K562 (cell line): ENCODE measurements around the gene GALM. TPM values are rescaled to one million over a fixed set of nuclear protein-coding genes. Genes with fewer than 3 reads are reported as not detected.
A peak's percentile ranks its signal among the peaks of the same experiment; 100 is the strongest.

Source experiments
- KDM1A ChIP-seq, 2 experiments: fragments of 450-650 bp; IDR thresholded peaks; 2 replicates each; pipeline ENCODE4 v1.6.1; 2016; ENCODE audit warnings: mild to moderate bottlenecking in 2 of 2
- MYBL2 ChIP-seq, 2 experiments: fragments of 450-650 bp in 1 of 2; sonication (generic) in 1 of 2; formaldehyde crosslinking in 1 of 2; IDR thresholded peaks; 2 replicates each; pipeline versions ENCODE4 v1.6.1 to v1.8.1; 2017 to 2022; ENCODE audit warnings: borderline replicate concordance in 1 of 2, inconsistent platforms in 1 of 2, low read depth in 1 of 2, mild to moderate bottlenecking in 1 of 2, missing genetic modification reagents in 1 of 2, moderate library complexity in 1 of 2
- RBM15 ChIP-seq: fragments of 200-400 bp; formaldehyde crosslinking; IDR thresholded peaks from 2 replicates; pipeline ENCODE4 v1.6.1; 2018; ENCODE audit warnings: mild to moderate bottlenecking, low read length, moderate library complexity; ENCODE audit not compliant: insufficient read depth
- SMARCE1 ChIP-seq: fragments of 450-650 bp; IDR thresholded peaks from 2 replicates; pipeline ENCODE4 v1.7.1; 2016; ENCODE audit warnings: mild to moderate bottlenecking
- TBL1XR1 ChIP-seq, 2 experiments: IDR thresholded peaks; 2 replicates each; pipeline ENCODE4 v1.6.1; 2012; ENCODE audit warnings: improper control_type of control experiment in 2 of 2, low read length in 2 of 2, mild to moderate bottlenecking in 1 of 2
- ZNF311 ChIP-seq: fragments of 250-450 bp; sonication (Bioruptor Pico); IDR thresholded peaks from 2 replicates; pipeline ENCODE4 v1.4.0; 2020; ENCODE audit warnings: mild to moderate bottlenecking, moderate library complexity
- ZNF347 ChIP-seq: fragments of 450-650 bp; formaldehyde crosslinking; IDR thresholded peaks from 2 replicates; pipeline ENCODE4 v1.4.0; 2020; ENCODE audit warnings: low read depth, mild to moderate bottlenecking, moderate library complexity
- ZNF384 ChIP-seq: IDR thresholded peaks from 2 replicates; pipeline ENCODE4 v1.6.1; 2012; ENCODE audit warnings: low read depth, low read length, improper control_type of control experiment
- ZNF644 ChIP-seq: fragments of 200-800 bp; sonication (Bioruptor generic); IDR thresholded peaks from 2 replicates; pipeline ENCODE4 v1.6.1; 2016; ENCODE audit warnings: low read depth, missing genetic modification characterization, missing compliant biosample characterization
- polyA plus RNA-seq, 8 experiments: library from polyadenylated mRNA; depleted of rRNA in 4 of 8; stranded (reverse) in 5 of 8; unstranded in 3 of 8; fragments of >200 nt; fragmentation: Nextera tagmentation in 2 of 8; fragmentation: Illumina TruSeq in 1 of 8; extraction: Ambion mirVana in 2 of 8; extraction: Trizol in 1 of 8; gene quantifications; 2 replicates each; pipeline versions ENCODE4 v1.2.1 to v1.2.3, GENCODE V29; 2011 to 2014; ENCODE audit warnings: inconsistent platforms in 1 of 8, missing spikeins in 1 of 8
- total RNA-seq, 7 experiments: library from RNA; depleted of rRNA in 6 of 7; stranded (reverse); fragments of >200 nt in 6 of 7; fragmentation: Illumina TruSeq in 2 of 7; extraction: Trizol in 2 of 7; gene quantifications; 2 replicates each; pipeline versions ENCODE4 v1.2.1 to v1.2.3, GENCODE V29; 2011 to 2021; ENCODE audit warnings: low replicate concordance in 1 of 7
- TF ChIP-seq, protein P1 (sequence below): fragments of 450-650 bp; IDR thresholded peaks from 2 replicates; pipeline ENCODE4 v1.6.1; 2017; ENCODE audit warnings: antibody characterized with exemption, mild to moderate bottlenecking
- TF ChIP-seq, protein P2 (sequence below): fragments of 450-650 bp; IDR thresholded peaks from 2 replicates; pipeline ENCODE4 v1.6.1; 2016; ENCODE audit warnings: low read depth, mild to moderate bottlenecking, moderate library complexity
- TF ChIP-seq, protein P3 (sequence below): fragments of 450-650 bp; IDR thresholded peaks from 2 replicates; pipeline ENCODE4 v1.6.1; 2016; ENCODE audit warnings: mild to moderate bottlenecking
- TF ChIP-seq, protein P4 (sequence below): fragments of 250-450 bp; sonication (Bioruptor Pico); IDR thresholded peaks from 2 replicates; pipeline ENCODE4 v1.9.0; 2021; ENCODE audit warnings: mild to moderate bottlenecking, inconsistent platforms

GALM gene
- total and polyA plus RNA-seq, 9 of the 15 experiments (the other 6 are each of a cell fraction or from before 2014, with no cell fraction given): 22.1 to 51.7 (median 27.9) TPM

DNA sequence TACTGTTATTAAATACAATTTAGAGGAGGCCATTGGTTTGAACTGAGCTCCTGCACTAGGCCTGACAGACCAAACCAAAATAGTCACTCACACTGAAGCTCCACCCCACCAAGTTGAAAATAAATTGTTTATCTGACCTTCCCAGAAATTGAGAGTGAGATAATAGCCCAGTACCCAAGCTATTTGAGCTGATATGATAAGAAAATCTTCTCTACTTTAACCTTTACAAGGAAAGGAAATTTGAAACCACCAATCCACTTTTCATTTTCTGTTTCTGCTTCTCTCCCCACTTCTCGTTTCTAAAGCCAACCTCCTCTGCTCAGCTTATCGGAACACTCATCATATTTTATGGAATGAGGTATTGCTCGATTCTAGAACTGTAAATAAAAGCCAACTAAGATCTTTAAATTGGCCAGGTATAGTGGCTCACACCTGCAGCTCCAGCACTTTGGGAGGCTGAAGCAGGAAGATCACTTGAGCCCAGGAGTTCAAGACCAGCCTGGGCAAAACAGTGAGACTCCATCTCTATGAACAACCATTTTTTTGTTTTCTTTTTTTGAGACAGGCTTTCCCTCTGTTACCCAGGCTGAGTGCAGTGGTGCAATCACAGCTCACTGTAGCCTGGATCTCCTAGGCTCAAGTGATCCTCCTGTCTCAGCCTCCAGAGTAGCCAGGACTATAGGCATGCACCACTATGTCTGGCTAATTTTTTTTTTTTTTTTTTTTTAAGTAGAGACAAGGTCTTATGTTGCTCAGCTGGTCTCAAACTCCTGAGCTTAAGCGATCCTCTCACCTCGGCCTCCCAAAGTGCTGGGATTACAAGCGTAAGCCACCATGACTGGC lies 13.3 kb upstream of the GALM start (continued):
- TF ChIP-seq, protein P1, sequence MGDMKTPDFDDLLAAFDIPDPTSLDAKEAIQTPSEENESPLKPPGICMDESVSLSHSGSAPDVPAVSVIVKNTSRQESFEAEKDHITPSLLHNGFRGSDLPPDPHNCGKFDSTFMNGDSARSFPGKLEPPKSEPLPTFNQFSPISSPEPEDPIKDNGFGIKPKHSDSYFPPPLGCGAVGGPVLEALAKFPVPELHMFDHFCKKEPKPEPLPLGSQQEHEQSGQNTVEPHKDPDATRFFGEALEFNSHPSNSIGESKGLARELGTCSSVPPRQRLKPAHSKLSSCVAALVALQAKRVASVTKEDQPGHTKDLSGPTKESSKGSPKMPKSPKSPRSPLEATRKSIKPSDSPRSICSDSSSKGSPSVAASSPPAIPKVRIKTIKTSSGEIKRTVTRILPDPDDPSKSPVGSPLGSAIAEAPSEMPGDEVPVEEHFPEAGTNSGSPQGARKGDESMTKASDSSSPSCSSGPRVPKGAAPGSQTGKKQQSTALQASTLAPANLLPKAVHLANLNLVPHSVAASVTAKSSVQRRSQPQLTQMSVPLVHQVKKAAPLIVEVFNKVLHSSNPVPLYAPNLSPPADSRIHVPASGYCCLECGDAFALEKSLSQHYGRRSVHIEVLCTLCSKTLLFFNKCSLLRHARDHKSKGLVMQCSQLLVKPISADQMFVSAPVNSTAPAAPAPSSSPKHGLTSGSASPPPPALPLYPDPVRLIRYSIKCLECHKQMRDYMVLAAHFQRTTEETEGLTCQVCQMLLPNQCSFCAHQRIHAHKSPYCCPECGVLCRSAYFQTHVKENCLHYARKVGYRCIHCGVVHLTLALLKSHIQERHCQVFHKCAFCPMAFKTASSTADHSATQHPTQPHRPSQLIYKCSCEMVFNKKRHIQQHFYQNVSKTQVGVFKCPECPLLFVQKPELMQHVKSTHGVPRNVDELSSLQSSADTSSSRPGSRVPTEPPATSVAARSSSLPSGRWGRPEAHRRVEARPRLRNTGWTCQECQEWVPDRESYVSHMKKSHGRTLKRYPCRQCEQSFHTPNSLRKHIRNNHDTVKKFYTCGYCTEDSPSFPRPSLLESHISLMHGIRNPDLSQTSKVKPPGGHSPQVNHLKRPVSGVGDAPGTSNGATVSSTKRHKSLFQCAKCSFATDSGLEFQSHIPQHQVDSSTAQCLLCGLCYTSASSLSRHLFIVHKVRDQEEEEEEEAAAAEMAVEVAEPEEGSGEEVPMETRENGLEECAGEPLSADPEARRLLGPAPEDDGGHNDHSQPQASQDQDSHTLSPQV: peak; percentile 51
- no peak for TF ChIP-seq RBM15
- TF ChIP-seq, protein P2, sequence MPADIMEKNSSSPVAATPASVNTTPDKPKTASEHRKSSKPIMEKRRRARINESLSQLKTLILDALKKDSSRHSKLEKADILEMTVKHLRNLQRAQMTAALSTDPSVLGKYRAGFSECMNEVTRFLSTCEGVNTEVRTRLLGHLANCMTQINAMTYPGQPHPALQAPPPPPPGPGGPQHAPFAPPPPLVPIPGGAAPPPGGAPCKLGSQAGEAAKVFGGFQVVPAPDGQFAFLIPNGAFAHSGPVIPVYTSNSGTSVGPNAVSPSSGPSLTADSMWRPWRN: peak; percentile 75
- TF ChIP-seq ZNF311 (CRISPR knock-in tag): peak; percentile 31; the same call in 1 of the 2 replicates
- TF ChIP-seq KDM1A (IDR thresholded peaks at IDR 0.05): peak; percentile 50 to 62; a peak in 3 of 4 replicates
- TF ChIP-seq, protein P3, sequence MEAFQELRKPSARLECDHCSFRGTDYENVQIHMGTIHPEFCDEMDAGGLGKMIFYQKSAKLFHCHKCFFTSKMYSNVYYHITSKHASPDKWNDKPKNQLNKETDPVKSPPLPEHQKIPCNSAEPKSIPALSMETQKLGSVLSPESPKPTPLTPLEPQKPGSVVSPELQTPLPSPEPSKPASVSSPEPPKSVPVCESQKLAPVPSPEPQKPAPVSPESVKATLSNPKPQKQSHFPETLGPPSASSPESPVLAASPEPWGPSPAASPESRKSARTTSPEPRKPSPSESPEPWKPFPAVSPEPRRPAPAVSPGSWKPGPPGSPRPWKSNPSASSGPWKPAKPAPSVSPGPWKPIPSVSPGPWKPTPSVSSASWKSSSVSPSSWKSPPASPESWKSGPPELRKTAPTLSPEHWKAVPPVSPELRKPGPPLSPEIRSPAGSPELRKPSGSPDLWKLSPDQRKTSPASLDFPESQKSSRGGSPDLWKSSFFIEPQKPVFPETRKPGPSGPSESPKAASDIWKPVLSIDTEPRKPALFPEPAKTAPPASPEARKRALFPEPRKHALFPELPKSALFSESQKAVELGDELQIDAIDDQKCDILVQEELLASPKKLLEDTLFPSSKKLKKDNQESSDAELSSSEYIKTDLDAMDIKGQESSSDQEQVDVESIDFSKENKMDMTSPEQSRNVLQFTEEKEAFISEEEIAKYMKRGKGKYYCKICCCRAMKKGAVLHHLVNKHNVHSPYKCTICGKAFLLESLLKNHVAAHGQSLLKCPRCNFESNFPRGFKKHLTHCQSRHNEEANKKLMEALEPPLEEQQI: peak; percentile 54
- TF ChIP-seq, protein P4, sequence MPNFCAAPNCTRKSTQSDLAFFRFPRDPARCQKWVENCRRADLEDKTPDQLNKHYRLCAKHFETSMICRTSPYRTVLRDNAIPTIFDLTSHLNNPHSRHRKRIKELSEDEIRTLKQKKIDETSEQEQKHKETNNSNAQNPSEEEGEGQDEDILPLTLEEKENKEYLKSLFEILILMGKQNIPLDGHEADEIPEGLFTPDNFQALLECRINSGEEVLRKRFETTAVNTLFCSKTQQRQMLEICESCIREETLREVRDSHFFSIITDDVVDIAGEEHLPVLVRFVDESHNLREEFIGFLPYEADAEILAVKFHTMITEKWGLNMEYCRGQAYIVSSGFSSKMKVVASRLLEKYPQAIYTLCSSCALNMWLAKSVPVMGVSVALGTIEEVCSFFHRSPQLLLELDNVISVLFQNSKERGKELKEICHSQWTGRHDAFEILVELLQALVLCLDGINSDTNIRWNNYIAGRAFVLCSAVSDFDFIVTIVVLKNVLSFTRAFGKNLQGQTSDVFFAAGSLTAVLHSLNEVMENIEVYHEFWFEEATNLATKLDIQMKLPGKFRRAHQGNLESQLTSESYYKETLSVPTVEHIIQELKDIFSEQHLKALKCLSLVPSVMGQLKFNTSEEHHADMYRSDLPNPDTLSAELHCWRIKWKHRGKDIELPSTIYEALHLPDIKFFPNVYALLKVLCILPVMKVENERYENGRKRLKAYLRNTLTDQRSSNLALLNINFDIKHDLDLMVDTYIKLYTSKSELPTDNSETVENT (CRISPR knock-in tag): no peak
- peak; percentile 32; the same call in 1 of the 2 replicates for TF ChIP-seq MYBL2 (IDR thresholded peaks at IDR 0.05; ENCODE audit: low read depth)
- no peak for TF ChIP-seq MYBL2 (CRISPR knock-in tag; IDR thresholded peaks at IDR 0.05; ENCODE audit: borderline replicate concordance)
- peak; percentile 28; the same call in 1 of the 2 replicates for TF ChIP-seq ZNF384
- TF ChIP-seq ZNF644 (tag): no peak; the same call in 1 of the 2 replicates
- TF ChIP-seq SMARCE1: peak; percentile 89
- peak in 1 of 2 experiments; percentile 85; a peak in 2 of 4 replicates for TF ChIP-seq TBL1XR1 (IDR thresholded peaks at IDR 0.05; ENCODE audit: low read length in 2 of 2)
- no peak for TF ChIP-seq ZNF347 (CRISPR knock-in tag)
